Suprapubic skin (tissue), 4 donors: Measurements from ENCODE around the gene ILDR2. TPM values are rescaled to one million over a fixed set of nuclear protein-coding genes. Genes with fewer than 3 reads are reported as not detected.

Source experiments
- DNase-seq, 2 donors: peaks; one replicate each; pipeline ENCODE4 v3.0.0-alpha.2; 2019; ENCODE audit warnings: low spot score in 2 of 2
- H3K27ac ChIP-seq: fragments of 200-600 bp; sonication (generic); one replicate; pipeline ENCODE4 v1.5.1; 2019
- H3K27me3 ChIP-seq: fragments of 200-600 bp; sonication (generic); one replicate; pipeline ENCODE4 v1.5.1; 2019
- H3K36me3 ChIP-seq: fragments of 200-600 bp; sonication (generic); one replicate; pipeline ENCODE4 v1.5.1; 2019
- H3K4me1 ChIP-seq: fragments of 200-600 bp; sonication (generic); one replicate; pipeline ENCODE4 v1.5.1; 2019
- H3K4me3 ChIP-seq: fragments of 200-600 bp; sonication (generic); one replicate; pipeline ENCODE4 v1.5.1; 2019; ENCODE audit warnings: mild to moderate bottlenecking
- H3K9me3 ChIP-seq: fragments of 200-600 bp; sonication (generic); one replicate; pipeline ENCODE4 v1.5.1; 2019
- CTCF ChIP-seq, 2 donors: fragments of 200-600 bp in 1 of 2; fragments of 450-650 bp in 1 of 2; sonication (generic) in 1 of 2; IDR thresholded peaks; one replicate each; pipeline ENCODE4 v1.5.1; 2016 to 2019; ENCODE audit warnings: antibody characterized with exemption in 2 of 2, mild to moderate bottlenecking in 1 of 2, moderate library complexity in 1 of 2
- EP300 ChIP-seq: sonication (generic); formaldehyde crosslinking; IDR thresholded peaks from one replicate; pipeline ENCODE4 v1.6.1; 2017; ENCODE audit warnings: antibody characterized with exemption
- POLR2A ChIP-seq, 2 donors: fragments of 450-650 bp; IDR thresholded peaks; one replicate each; pipeline ENCODE4 v1.6.1; 2017; ENCODE audit warnings: antibody characterized with exemption in 2 of 2, mild to moderate bottlenecking in 2 of 2, moderate library complexity in 2 of 2
- POLR2AphosphoS5 ChIP-seq, 3 donors: sonication (generic); formaldehyde crosslinking; IDR thresholded peaks; one replicate each; pipeline ENCODE4 v1.6.1; 2017; ENCODE audit warnings: antibody characterized with exemption in 3 of 3
- WGBS: methylation state at CpG from one replicate; pipeline ENCODE4 v1.1.5; 2018; 5-methylcytosine and 5-hydroxymethylcytosine counted together
- total RNA-seq, 4 donors: library from RNA; depleted of rRNA; stranded (reverse); fragments of >200 nt; gene quantifications; one replicate each; pipeline ENCODE4 v1.1.0, GENCODE V29; 2016

Gene ILDR2
- total RNA-seq, 4 donors from 2014 or later, result 0.47 to 0.70 (median 0.48) TPM; not detected in 1

GRCh38 chr1:166920561-166921475 is 54.5 kb downstream of the ILDR2 start:
- Histone ChIP-seq H3K4me3 (peak overlapping the region; percentile 37), H3K9me3 (no peaks in the 10 kb centered on the region), H3K27ac (no peak overlapping the region), H3K4me1 (peaks cover 8% of the 10 kb centered on the region), H3K36me3 (no peaks in the 10 kb centered on the region), H3K27me3 (peaks cover 54% of the 10 kb centered on the region)
- 7% methylated on average over 9 of the region's 113 CpGs for WGBS
- TF ChIP-seq POLR2AphosphoS5 (IDR thresholded peaks at IDR 0.05) (no peak), EP300 (no peak), CTCF (IDR thresholded peaks at IDR 0.05) (no peak), POLR2A (IDR thresholded peaks at IDR 0.05) (no peak)
- DNase-seq, result no peak

DNA sequence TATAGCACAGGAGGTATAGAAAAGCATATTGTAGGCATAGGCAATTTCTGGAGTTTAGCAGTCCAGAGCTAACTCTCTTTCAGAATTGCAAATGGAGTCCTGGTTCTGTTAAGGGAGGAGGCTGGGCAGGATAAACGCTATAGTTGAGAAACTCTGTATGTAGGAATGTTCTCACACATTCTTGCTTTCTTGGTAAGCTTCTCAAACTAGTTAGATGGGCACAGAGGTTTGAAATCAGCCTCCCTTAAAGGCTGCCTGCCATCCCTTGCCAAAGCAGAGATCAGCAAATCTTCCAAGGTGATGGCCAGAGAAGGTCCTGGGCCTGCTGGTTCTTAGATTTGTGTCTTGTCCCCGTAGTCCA is 56.4 kb downstream of the ILDR2 start:
- TF ChIP-seq CTCF (IDR thresholded peaks at IDR 0.05) (no peak), EP300 (no peak), POLR2AphosphoS5 (IDR thresholded peaks at IDR 0.05) (no peak), POLR2A (IDR thresholded peaks at IDR 0.05) (no peak)
- Histone ChIP-seq H3K4me1 (peaks cover 8% of the 10 kb centered on the region), H3K27ac (no peak overlapping the region), H3K27me3 (peaks cover 52% of the 10 kb centered on the region), H3K36me3 (no peaks in the 10 kb centered on the region), H3K9me3 (no peaks in the 10 kb centered on the region), H3K4me3 (no peak overlapping the region)
- 69% methylated on average over 2 of the region's 2 CpGs for WGBS
- no peak for DNase-seq

GRCh38 chr1:166918088-166918955 is 57.0 kb downstream of the ILDR2 start:
- H3K9me3 ChIP-seq, result no peaks in the 10 kb centered on the region
- no peaks in the 10 kb centered on the region for H3K36me3 ChIP-seq
- H3K27me3 ChIP-seq, result peaks cover 52% of the 10 kb centered on the region
- WGBS, result 86% methylated on average over 6 of the region's 6 CpGs
- H3K27ac ChIP-seq, result no peak overlapping the region
- H3K4me3 ChIP-seq, result no peak overlapping the region
- TF ChIP-seq POLR2A (IDR thresholded peaks at IDR 0.05) (no peak), EP300 (no peak), CTCF (IDR thresholded peaks at IDR 0.05) (no peak), POLR2AphosphoS5 (IDR thresholded peaks at IDR 0.05) (no peak)
- DNase-seq, result no peak
- H3K4me1 ChIP-seq, result peaks cover 8% of the 10 kb centered on the region

GRCh38 chr1:166915941-166916340 is 59.4 kb downstream of the ILDR2 start:
- Histone ChIP-seq H3K27ac (no peak overlapping the region), H3K4me3 (no peak overlapping the region), H3K36me3 (no peaks in the 10 kb centered on the region), H3K27me3 (peaks cover 36% of the 10 kb centered on the region), H3K9me3 (no peaks in the 10 kb centered on the region), H3K4me1 (peaks cover 6% of the 10 kb centered on the region)
- DNase-seq, result no peak
- TF ChIP-seq CTCF (IDR thresholded peaks at IDR 0.05) (no peak), EP300 (no peak), POLR2A (IDR thresholded peaks at IDR 0.05) (no peak), POLR2AphosphoS5 (IDR thresholded peaks at IDR 0.05) (no peak)
- WGBS, result 80% methylated on average over 4 of the region's 4 CpGs

DNA sequence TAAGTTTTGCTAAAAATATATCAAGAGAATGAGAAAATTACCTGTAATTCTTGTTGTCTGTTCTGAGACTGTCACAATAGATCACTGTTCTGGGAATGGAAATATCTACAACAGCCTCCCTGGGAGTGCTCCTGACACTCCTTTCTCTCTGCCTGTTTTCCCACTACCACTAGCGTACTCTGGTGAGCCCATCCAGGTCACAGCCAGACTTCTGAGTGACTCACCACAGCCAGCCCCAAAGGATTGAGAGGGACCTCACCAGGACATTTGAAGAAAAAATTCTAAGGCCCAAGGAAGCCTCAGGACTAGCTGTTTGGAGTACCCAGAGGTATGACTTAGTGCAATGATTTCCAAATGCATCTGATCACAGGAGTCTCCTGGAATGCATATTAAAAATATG is 60.3 kb downstream of the ILDR2 start:
- H3K27me3 ChIP-seq, result peaks cover 27% of the 10 kb centered on the region
- no peaks in the 10 kb centered on the region for H3K9me3 ChIP-seq
- H3K4me3 ChIP-seq, result no peak overlapping the region
- no peaks in the 10 kb centered on the region for H3K4me1 ChIP-seq
- no peak for DNase-seq
- WGBS, result 94% methylated on average over 1 of the region's 1 CpG
- TF ChIP-seq EP300 (no peak), POLR2AphosphoS5 (IDR thresholded peaks at IDR 0.05) (no peak), POLR2A (IDR thresholded peaks at IDR 0.05) (no peak), CTCF (IDR thresholded peaks at IDR 0.05) (no peak)
- no peak overlapping the region for H3K27ac ChIP-seq
- no peaks in the 10 kb centered on the region for H3K36me3 ChIP-seq
